GM13976 (cell line): ENCODE measurements around the gene GC.

ENCODE experiments used
- DNase-seq: peaks from one replicate; pipeline ENCODE4 v3.0.0; 2012; ENCODE audit warnings: low spot score
- CTCF ChIP-seq: IDR thresholded peaks from 2 replicates; pipeline ENCODE4 v1.5.1; 2012; ENCODE audit warnings: borderline replicate concordance, mild to moderate bottlenecking; ENCODE audit not compliant: insufficient read depth; ENCODE audit errors: extremely low read depth, missing control alignments, control extremely low read depth
- in situ Hi-C: fragments of 300-500 bp; cut with MboI; formaldehyde crosslinking; loops from one replicate; pipeline ENCODE4 v1.12.0; 2022; ENCODE audit warnings: low sequenced_read_pairs, mixed read lengths, inconsistent platforms; ENCODE audit not compliant: unreplicated experiment

Gene GC

DNA sequence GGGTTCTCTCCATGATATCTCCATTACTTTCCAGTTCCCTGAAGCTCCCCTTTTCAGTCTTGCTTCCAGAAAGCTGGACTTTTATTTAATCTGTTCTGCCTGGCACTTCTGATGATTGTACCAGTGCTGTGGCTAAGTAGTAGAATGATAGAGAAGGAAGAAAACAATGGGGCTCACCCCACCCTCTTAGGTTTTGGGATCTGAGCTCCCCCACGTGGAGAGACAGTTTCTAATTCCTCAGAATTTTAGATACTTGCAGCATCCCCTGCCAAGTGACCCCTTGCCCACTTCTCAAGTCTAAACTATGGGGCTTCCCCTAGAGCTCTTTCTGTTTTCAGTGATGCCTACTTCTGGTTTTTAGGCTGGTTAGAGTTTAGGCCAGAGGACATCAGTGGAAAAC is 73.9 kb downstream of the GC start:
- in situ Hi-C loops: loop anchor here (25.0 kb wide), 1 partner anchor 448 kb away; no protein-coding TSS in a partner anchor
- DNase-seq: no peak
- TF ChIP-seq CTCF: no peak

- no peak for TF ChIP-seq CTCF
- in situ Hi-C loops: no loop called here
- no peak for DNase-seq
Measured at GRCh38 chr4:71698141-71698540, 85.7 kb downstream of the GC start.

GRCh38 chr4:71697031-71697430 is 86.8 kb downstream of the GC start:
- DNase-seq: no peak
- no peak for TF ChIP-seq CTCF
- in situ Hi-C loops: no loop called here

DNA sequence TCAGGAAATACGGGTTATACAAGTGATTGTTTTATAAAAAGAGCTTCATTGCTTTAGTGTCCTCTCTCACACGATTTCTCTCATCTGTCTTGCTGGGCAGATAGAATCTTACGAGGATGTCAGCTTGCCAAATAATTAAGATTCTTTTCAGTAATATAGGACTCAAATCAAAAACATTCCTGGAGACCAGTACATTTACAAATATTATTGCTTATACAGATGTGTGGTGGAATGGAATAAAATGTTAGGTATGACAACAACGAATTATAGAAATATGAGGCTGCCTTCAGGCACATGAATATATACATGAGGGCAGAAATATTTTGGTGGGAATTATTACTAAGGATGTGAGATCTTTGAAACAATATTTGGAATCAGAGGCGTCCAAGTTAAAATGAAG is 88.9 kb downstream of the GC start:
- DNase-seq: no peak
- in situ Hi-C loops: no loop called here

DNA sequence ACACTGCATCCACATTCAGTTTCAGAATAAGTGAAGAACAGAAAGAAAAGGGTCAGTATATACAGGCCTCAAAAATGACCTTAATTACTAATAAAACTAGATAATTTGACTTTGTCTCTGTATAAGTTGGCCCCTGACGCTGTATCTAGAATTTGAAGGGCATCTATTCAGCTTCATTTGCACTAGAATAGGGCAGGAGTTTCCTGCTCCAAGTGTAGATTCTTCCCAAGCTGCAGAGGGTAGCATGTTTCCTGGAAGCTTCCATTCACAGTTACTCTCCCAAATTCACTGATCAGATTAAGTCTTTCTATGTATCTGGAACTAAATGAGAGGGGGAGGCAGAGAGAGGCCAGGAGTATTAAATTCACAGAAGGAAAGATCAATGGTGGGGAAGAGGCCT is 90.9 kb downstream of the GC start:
- TF ChIP-seq CTCF: no peak
- DNase-seq: no peak
- in situ Hi-C loops: no loop called here

More for the DNA sequence above, 88.9 kb downstream of the GC start:
- TF ChIP-seq CTCF: no peak

GRCh38 chr4:71692198-71692597 is 91.7 kb downstream of the GC start:
- in situ Hi-C loops: no loop called here
- no peak for DNase-seq
- TF ChIP-seq CTCF: no peak
